Gastrocnemius medialis (tissue), 4 donors: ENCODE results near the gene NGFR.

Source experiments
- CTCF ChIP-seq, 5 experiments: fragments of 450-650 bp in 3 of 5; fragments of 200-600 bp in 2 of 5; sonication (generic) in 2 of 5; IDR thresholded peaks in 4 of 5; conservative IDR thresholded peaks in 1 of 5; 1 replicate in 4 of 5; 2 replicates in 1 of 5; pipeline ENCODE4 v1.5.1; 2016 to 2019; ENCODE audit warnings: antibody characterized with exemption in 5 of 5, mild to moderate bottlenecking in 3 of 5, moderate library complexity in 3 of 5
- POLR2A ChIP-seq, 2 donors: fragments of 450-650 bp; IDR thresholded peaks; one replicate each; pipeline ENCODE4 v1.6.1; 2017; ENCODE audit warnings: antibody characterized with exemption in 2 of 2, mild to moderate bottlenecking in 2 of 2, moderate library complexity in 2 of 2

- TF ChIP-seq CTCF (IDR thresholded peaks at IDR 0.05 in 4 of 5, conservative IDR thresholded peaks at IDR 0.05 in 1 of 5) (no peak), POLR2A (IDR thresholded peaks at IDR 0.05) (no peak)
Observed at GRCh38 chr17:49545007-49545660, 50.0 kb downstream of the NGFR start.
